GM19351 (cell line): ENCODE results near the gene RXFP3.

Experiments used
- ATAC-seq: cut with Tn5 transposase; IDR thresholded peaks from one replicate; pipeline ENCODE4 v1.9.1; 2021; ENCODE audit warnings: mild to moderate bottlenecking, moderate library complexity; ENCODE audit not compliant: unreplicated experiment

The RXFP3 gene

DNA sequence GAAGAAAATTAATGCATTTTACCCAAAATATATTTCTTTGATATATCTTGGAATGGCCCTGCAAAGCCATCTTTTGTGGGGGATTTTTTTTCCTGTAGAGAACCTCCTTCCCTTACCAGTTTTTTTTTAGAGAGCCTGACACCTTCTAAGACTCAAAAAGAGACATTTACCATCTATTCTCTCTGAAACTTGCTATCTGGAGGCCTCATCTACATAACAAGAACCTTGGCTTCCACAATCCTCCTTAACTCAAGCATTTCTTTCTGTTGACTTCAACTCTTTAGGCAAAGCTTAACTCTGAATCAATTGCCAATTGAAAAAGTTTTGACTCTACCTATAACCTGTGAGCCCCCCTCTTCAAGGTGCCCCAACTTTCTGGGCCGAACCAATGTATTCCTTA is 42.1 kb downstream of the RXFP3 start:
- ATAC-seq, result no peak

DNA sequence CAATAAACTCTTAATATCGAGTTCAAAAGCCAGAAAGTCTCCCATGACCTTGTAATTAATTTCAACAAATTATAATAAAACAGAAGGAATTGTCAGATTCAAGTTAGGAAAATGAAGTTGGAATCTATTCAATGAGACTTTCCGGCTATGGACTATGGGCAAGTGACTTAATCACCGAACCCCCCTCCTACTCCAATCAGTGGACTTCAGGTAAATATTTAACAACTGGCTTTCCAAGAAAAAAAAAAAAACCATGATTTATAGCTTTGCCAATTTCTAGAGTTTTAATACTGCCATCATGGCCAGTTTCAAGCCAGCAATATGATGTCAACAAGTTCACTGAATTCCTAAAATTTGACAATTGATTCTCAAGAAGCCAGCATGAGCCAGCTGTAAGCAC is 43.8 kb downstream of the RXFP3 start:
- no peak for ATAC-seq

DNA sequence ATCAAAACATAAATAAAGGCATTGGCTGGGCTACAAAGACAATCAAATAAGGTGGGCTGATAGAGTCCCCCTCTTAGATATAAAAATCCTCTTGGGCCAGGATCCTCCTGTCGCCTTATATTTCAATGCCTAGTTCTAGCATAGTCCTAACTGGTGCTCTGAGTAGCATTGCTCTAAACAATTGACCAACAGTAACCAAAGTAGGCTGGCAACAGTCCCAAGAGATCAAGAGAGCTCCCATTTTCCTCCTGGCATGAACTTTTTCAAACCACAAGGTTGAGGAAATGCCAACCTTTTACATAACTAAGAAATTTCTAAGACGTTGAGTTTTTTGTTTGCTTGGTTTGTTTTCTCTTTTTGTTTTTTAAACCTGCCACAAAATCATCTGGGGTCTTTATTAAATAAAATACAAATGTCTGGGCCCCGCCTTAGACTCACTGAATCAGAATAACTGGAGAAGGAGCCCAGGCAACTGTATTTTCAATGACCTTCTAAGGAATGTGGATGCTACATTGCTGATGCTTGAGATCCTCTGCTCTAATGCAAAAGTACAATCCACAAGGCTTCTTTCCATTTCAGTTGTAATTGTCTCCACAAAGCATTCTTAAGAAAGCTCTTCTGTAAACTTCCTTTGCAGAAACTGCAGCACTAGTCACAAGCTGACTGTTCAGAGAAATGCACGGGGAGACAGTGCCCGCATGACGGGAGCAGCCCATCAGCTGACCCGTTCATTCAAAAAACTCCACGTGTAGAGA is 45.4 kb downstream of the RXFP3 start:
- ATAC-seq, result no peak

DNA sequence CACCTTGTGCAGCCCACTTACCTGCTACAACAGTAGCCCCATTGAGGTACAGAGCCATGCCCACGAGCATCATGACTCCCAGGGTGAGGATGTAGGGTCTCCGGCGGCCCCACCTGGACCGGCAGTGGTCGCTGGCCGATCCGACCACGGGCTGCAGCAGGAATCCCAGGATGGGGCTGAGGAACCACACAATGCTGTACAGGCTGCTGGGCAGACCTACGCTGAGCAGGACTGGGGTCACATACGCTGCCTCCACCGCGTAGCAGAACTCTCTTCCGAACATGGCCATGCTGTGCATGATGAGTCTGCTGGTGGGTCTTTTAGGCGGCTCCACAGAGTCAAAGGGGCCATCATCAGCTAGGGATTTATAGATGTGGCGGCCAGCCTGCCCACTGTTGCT is 48.0 kb downstream of the RXFP3 start:
- ATAC-seq, result no peak

DNA sequence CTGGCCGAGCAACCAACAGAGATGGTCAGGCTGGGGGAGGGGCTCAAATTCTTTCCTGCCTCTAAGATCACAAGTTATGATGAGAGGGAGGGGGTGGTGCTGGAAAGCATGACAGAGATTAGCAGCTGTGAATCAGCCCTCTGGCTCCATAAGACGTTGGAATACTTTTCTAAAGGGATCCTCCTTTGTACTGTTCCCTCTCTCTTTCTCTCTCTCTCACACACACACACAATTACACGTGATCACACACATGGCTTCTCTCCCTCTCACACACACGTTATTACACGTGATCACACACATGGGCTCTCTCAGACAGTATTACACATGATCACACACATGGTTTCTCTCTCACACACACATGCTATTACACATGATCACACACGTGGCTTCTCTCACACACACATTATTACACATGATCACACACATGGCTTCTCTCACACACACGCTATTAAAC is 48.5 kb downstream of the RXFP3 start, which contains the start of gene SLC45A2:
Gene SLC45A2, minus strand, starts transcription at position 23 of the 454 bp plus-strand sequence. CDS start 110 bp downstream, outside the sequence.
- no peak for ATAC-seq

DNA sequence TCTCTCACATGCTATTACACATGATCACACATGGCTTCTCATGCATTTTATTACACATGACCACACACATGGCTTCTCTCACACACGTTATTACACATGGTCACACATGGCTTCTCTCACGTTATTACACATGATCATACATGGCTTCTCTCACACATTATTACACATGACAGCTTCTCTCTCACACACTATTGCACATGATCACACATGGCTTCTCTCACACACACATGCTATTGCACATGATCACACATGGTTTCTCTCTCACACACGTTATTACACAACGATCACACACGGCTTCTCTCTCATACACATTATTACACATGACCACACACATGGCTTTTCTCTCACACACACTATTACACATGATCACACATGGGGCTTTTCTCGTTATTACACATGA is 49.3 kb downstream of the RXFP3 start:
- ATAC-seq, result no peak
